HK-2 (cell line): ENCODE measurements around the gene OR51B6.
"Not testable (repeated sequence)": the region's sequence is repeated elsewhere in the genome, so short reads cannot be mapped to it uniquely, and the experiment has no call there.

Experiments used
- DNase-seq: peaks from one replicate; pipeline ENCODE4 v3.0.0-alpha.2; 2018; ENCODE audit not compliant: unreplicated experiment

The OR51B6 gene, protein sequence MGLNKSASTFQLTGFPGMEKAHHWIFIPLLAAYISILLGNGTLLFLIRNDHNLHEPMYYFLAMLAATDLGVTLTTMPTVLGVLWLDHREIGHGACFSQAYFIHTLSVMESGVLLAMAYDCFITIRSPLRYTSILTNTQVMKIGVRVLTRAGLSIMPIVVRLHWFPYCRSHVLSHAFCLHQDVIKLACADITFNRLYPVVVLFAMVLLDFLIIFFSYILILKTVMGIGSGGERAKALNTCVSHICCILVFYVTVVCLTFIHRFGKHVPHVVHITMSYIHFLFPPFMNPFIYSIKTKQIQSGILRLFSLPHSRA

GRCh38 chr11:5351208-5351607 lies at the start of gene OR51B6:
TSS of gene OR51B6 (plus strand) at chr11:5351508. CDS start at chr11:5351508, 0 bp downstream.
- no peak for DNase-seq

DNA sequence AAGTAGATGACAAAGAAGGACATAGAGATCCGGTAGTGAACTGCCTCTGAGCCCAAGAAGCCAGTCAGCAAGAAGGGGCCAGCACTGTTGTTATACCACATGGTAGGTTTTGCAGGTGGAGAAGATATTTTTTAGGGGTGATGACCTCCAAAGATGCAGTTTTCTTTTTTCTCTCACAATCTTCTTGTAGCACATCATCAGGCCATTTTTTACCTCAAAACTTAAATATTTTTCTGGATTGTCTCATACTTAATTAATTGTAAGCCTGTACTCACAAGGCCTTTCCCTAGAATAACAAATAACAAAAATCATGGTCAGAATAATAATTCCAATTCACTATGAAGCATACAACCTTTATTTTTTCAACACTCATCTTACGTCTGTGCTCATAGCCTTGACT lies 49.5 kb upstream of the OR51B6 start, which contains the start of gene OR51B4:
TSS of gene OR51B4 (minus strand) at position 101 of the 400 bp plus-strand sequence. CDS start at position 101, 0 bp downstream.
- DNase-seq = no peak

GRCh38 chr11:5303626-5304025 lies 47.7 kb upstream of the OR51B6 start:
- DNase-seq = no peak

DNA sequence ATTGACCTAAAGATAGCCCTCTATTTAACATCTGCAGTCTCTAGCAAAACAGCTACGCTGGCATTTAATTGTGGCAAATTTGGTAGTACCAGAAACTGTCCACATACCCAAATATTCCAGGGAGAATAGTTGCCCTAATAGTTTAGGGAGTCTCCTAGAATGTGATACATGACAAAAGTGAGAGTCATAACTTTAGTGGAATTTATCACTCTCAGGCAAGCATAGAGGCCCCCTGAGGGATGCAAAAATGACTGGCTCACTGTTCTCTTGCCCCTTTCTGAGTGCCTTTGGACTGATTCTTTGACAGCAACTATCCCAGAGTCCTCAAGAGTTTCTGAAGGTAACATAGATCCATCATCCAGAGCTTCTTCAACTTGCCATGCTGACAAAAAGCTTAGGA lies 47.3 kb upstream of the OR51B6 start:
- DNase-seq = no peak

- DNase-seq = no peak
Observed at GRCh38 chr11:5307256-5308019, 43.9 kb upstream of the OR51B6 start.

- no peak for DNase-seq
Observed at GRCh38 chr11:5310423-5310822, 40.9 kb upstream of the OR51B6 start.

GRCh38 chr11:5313326-5314023 lies 37.8 kb upstream of the OR51B6 start:
- DNase-seq = not testable (repeated sequence)

GRCh38 chr11:5317292-5317691 lies 34.0 kb upstream of the OR51B6 start:
- no peak for DNase-seq

GRCh38 chr11:5324197-5324596 lies 27.1 kb upstream of the OR51B6 start, which contains the start of gene OR51B2:
TSS of gene OR51B2 (minus strand) at chr11:5324297. CDS start at chr11:5324297, 0 bp downstream.
- DNase-seq = no peak

GRCh38 chr11:5335170-5335569 lies 16.1 kb upstream of the OR51B6 start:
- DNase-seq = no peak

- DNase-seq = no peak
Observed at GRCh38 chr11:5336331-5336730, 15.0 kb upstream of the OR51B6 start.

DNA sequence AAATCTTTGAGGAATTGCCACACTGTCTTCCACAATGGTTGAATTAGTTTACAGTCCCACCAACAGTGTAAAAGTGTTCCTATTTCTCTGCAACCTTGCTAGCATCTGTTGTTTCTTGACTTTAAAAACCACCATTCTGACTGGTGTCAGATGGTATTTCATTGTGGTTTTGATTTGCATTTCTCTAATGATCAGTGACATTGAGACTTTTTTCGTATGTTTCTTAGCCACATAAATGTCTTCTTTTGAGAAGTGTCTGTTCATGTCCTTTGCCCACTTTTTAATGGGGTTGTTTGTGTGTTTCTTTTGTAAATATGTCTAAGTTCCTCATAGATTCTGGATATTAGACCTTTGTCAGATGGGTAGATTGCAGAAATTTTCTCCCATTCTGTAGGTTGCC lies 14.1 kb upstream of the OR51B6 start:
- not testable (repeated sequence) for DNase-seq

GRCh38 chr11:5339771-5340322 lies 11.5 kb upstream of the OR51B6 start:
- no peak for DNase-seq

DNA sequence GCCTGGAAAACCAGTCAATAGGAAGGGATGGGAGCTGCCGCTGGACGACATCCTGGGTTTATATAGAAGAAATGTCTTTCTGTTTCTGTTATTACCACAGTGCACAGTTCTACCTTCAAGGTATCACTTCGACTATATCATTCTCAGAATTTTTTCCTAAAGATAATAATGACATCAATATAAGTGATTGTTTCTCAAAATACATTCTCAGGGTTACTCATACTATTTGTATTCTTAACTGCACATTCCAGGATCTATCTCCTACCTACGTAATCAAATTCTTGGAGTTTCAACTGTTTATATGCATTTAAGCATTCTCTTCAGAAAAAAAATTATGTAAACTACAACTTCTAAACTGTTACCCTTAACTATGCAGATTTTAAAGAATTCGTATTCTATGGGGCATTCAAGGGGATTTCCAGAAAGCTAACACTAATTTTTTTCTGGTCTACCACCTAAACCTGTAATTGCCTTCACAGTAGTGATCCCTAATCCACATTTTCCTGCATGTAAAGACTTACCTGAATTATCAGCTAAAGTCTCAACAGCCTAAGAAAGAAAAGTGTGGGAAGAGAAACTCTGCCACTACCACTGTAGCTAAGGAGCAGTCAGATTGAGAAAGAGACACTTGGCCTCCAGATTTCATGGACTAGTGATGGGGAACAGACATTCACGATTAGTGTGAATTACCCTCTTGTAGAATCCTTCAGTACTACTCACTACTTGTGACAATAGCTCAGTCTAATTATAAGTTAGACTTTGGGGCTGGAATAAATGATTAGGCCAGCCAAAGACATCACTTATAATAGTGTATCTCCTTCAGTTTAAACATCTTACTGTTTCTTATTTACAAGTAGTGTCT lies 7.6 kb upstream of the OR51B6 start, which contains the start of gene OR51B5:
TSS of gene OR51B5 (minus strand) at position 51 of the 862 bp plus-strand sequence. CDS start at position 51, 0 bp downstream.
- DNase-seq = no peak

GRCh38 chr11:5345831-5346230 lies 5.5 kb upstream of the OR51B6 start:
- DNase-seq = no peak

DNA sequence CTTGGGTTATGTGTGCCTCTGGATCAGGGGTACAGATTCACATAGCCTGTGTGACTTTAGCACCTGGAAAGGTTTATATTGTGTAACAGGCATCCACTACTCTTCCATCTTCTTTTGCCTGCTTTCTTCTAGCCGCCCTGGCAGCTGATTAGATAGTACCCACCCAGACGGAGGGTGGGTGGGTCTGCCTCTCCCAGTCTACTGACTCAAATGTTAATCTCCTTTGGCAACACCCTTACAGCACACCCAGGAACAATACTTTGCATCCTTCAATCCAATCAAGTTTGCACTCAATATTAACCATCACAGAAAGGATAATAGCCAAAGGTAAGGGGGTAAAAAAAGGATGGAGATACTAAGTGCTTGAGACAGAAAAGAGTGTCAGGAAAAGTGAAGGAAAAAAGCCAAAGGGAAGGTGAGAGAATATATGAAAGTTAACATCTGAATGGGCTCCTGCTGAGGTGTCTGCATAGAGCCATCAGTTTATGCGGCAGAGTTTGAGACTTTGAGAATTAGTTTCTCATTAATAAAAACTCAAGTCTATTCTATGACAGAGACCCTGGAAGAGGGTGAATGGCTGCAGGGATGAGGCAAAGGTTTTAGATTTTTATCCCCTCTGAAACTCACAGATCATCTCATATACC lies 2.6 kb upstream of the OR51B6 start:
- no peak for DNase-seq

- DNase-seq = no peak
Observed at GRCh38 chr11:5349550-5349949, 1.8 kb upstream of the OR51B6 start.

DNA sequence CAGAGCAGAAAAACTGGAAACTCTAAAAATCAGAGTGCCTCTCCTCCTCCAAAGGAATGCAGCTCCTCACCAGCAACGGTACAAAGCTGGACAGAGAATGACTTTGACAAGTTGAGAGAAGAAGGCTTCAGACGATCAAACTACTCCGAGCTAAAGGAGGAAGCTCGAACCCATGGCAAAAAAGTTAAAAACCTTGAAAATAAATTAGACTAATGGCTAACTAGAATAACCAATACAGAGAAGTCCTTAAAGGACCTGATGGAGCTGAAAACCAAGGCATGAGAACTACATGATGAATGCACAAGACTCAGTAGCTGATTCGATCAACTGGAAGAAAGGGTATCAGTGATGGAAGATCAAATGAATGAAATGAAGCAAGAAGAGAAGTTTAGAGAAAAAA lies 4.7 kb downstream of the OR51B6 start:
- not testable (repeated sequence) for DNase-seq

- DNase-seq = no peak
Observed at GRCh38 chr11:5362017-5362625, 10.8 kb downstream of the OR51B6 start.

DNA sequence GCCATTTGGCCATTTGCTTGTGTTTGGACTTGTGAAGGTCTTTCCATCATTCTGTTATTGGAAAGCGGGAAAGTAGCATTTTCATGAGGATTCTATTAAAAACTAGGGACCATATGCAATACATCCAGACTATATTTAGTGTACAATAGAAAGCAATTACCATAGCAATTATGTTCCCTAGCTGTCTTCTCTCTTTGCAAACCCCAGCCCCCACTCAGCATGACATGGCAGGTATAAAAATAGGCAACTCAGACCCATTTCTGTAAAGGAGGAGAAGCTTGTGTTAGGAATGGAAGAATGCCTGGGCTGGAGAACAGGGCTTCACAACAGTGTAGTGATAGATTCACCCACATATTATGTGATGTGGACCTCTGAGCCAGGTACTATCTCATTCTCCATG lies 12.4 kb downstream of the OR51B6 start:
- DNase-seq = no peak
